GM21576 (cell line): ENCODE results near the gene UBE2H.
A peak's percentile ranks its signal among the peaks of the same experiment; 100 is the strongest.
"Not testable (repeated sequence)": the region's sequence is repeated elsewhere in the genome, so short reads cannot be mapped to it uniquely, and the experiment has no call there.

Experiments
- ATAC-seq: cut with Tn5 transposase; IDR thresholded peaks from one replicate; pipeline ENCODE4 v1.9.1; 2021; ENCODE audit warnings: mild to moderate bottlenecking, moderate library complexity; ENCODE audit not compliant: unreplicated experiment

The UBE2H gene

DNA sequence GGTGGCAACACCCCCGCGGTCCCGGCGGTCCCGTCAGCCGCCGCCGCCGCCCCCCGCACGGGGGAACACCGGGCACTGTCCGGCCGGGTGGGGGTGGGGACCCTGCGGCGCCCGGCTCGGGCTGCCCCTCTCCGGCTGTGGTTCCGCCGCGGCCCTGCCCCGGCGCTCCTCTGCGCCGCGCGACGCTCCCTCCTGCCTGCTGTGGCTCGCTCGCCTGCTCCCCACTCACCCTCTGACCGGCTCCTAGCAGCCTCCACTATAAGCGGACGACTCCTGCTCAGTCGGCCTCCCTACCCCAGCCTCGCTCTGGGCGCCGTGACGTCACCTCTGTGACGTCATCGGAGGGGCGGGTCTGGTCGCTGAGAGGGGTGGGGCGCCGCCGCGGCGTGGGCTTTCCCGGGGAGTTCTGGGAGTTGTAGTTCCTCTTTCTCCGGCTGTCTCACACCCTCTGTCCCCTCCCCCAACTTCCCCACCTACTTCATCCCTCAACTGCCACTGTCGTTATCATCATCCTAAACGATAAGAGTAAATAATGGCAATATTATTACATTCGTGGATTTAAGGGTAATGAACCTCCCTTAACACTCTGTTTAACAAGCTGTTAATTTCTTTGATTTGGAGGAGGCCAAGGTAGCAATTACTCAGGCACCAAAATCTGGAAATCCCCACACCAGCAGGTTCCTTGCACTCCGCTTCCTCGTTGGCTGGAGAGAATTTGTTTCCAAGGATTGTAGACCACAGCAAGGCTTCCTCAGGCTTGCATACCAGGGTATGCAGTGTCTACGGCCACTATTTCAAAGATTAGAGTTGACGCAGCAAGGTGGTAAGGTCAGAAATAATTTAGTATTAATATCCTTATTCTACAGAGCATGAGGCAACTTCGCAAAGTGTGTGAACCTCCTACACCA, at the start of gene UBE2H:
Gene UBE2H (minus strand): TSS at position 308 of the 908 bp plus-strand sequence. CDS start 405 bp downstream, outside the sequence.
- ATAC-seq, result peak; percentile 56

DNA sequence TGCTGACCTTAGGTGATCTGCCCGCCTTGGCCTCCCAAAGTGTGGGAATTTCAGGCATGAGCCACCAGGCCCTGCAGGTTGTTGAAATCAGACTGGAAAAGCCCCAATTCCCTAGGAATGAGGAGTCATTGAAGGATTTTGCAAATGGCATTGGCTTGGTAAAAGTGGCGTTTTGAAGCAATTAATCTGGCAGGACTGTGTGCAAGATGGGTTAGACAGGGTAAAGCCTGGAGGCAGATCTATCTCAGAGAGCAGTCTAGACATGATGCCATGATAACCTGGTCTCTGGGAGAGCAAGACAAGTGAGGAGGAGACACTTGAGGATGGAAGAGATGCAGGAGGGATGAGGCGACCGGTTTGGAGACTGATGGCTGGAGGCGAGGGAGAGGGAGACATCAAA, 45.7 kb upstream of the UBE2H start:
- ATAC-seq, result no peak

DNA sequence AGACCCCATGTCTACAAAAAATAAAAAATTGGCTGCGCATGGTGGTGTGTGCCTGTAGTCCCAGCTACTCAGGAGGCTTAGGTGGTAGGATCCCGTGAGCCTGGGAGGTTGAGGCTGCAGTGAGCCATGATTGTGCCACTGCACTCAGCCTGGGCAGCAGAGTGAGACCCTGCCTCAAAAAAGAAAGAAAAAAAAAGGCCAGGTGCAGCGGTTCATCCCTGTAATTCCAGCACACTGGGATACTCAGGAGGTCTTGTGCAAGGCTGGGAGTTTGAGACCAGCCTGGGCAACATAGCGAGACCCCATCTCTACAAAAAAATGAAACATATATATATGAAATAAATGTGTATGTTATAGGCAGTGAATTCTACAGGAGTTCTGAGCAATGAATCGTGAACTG, 44.5 kb upstream of the UBE2H start:
- no peak for ATAC-seq

DNA sequence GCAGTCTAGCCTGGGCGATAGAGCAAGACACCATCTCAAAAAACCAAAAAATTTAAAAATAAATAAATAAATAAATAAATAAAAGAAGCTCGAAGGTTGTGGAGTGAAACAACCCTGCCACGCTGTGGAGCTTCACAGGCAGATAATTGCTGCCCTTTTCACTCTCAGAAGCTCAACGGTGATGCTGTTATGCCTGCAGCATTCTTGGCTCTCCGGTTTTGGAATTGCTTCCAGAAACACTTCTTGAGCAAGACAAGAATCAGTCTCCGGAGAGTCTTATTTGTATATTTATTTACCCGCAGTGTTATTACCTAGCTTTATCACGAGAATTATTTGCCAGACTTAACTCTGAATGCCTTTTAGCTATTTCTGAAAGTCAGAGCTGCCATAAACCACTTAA, 40.5 kb upstream of the UBE2H start:
- ATAC-seq, result no peak

DNA sequence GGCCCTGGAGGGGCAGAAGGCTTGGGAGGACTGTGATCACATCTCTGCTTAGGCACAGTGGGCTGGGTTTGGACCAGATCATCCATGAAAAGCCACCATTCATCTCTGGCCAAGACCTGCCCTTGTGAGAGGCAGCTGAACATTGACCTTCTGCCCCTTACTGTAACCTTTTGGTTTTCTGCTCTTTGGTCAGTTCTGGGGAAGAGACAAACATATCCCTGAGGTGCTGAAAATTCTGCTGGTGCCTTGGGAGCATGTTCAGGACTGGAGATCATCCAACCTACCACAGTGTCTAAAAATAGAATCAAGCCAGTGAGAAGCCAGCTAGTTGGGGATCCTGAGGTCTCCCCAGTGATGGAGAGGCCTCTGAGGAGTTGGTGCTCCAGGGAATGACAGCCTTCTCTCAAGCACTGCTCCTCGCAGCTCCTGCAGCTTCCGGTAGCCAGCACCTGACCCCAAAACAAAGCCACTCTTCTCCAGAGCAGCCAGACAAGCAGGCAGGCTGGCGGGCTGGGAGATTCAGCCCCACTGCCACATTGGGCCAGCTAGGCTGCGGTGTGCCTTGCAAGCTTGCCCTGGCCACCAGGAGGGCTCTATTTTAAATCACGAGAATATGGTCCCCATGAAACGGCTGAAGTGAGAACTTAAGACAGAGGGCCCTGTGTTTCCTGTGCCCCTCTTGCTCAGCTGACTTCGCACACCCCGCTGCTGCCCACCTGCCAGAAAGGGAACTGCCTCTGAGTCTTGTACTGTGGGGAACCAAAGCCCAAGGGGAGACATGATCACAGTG, 37.8 kb upstream of the UBE2H start:
- no peak for ATAC-seq

DNA sequence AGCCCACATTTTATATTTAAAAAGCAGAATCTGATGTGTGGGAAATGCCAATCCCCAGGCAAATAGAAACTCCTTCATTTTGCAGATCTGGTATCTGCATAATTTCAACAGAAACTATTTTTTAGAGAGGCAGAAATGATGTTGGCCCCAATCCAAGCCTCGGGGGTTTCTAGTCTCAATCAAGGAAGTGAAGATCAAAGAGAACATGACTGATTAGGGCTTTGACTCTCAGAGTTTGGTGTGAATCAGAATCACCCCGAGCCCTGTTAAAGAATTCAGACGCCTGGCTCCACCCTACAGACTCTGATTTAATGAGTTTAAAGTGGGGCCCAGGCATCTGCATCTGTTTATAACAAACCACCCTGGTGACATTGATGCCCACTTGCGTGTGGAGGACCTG, 36.7 kb upstream of the UBE2H start:
- ATAC-seq, result no peak

DNA sequence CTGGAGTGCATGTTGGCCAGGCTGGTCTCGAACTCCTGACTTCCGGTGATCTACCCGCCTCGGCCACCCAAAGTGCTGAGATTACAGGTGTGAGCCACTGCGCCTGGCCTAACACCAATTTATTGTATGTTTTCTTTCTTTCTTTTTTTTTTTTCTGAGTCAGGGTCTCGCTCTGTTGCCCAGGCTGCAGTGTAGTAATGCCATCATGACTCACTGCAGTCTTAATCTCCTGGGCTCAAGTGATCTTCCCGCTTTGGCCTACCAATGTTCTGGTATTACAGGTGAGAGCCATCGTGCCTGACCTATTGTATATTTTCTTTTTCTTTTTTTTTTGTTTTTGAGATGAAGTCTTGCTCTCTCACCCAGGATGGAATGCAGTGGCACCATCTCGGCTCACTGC, 33.8 kb upstream of the UBE2H start:
- no peak for ATAC-seq

DNA sequence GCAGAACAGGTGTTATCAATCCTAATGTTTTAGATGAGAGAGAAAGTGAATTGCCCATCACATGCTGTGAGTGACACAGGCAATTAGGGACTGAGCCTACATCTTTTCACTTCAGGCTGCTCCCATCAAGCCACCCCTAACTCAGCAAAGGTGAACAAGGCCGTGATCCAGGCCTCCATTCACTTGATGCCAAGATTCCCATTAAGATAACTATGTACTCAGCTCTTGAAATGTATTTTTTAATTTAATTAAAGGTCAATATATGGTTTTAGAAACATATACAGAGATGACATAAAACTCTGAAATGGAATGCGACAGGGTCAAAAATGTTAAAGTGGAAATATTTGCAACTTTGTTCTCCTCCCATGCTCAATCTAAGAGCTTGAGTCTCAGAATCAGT, 27.9 kb upstream of the UBE2H start:
- ATAC-seq, result no peak

DNA sequence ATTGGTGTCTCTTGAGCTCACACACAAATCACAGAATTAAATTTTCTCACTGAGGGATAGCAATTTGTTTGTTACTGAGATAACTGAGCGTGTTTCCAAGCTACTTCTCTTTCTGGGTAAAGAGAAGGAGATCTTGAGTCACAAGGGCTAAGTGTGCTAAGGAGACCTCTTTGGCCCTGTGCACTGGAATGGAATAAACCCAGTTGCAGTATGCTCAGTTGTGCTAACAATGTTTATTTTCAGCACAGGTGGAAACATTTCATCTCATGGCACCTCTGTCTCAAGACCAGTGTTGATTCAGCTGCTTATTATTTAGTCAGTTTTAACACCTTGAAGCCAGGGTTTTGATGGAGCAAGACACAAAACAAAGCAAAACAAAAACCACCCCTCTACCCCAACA, 22.5 kb upstream of the UBE2H start:
- ATAC-seq, result no peak

DNA sequence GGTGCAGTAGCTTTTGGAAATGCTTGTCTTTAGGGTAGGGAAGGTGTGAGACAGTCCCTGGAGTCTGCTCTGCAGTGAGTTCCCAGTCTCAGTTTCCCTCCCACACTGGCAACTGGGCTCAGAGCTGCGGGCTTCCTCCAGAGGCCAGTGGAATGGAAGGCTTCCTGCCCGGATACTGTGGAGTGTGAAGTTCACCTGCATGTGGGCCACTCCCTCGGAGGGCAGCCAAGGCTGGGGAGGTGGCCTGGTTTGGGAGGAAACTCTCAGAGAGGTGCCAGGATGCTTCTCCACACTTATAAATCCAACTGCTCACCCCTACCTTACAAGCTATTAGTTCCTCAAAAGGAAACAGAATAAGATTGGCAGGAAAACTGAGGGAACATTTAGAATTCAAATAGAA, 18.1 kb upstream of the UBE2H start:
- no peak for ATAC-seq

DNA sequence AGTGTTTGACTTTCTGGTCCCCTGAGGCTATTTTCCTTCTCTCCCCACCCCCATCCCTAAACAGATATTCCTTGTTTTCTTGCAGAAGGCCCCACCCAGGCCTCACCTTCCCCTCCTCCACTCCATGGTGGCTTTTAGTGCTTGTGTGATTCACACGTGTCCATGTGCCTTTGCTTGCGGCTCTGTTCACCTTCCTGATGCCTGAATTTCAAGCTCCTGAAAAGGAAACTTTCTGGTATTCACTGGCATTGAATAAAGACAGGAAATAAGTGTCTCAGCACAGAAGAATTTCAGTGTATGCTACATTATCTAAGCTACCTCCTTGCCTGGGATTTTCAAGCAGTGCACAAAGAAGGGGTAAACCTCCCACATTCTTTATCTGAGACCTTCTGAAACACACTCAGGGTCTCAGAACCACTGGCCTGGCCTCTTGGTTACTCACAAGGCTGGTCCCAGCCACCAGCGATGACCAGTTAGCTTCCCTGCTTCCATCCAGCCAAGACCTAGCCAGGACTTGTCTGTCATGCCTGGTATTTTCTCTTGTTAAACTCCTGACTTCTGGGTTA, 17.2 kb upstream of the UBE2H start:
- ATAC-seq, result no peak

DNA sequence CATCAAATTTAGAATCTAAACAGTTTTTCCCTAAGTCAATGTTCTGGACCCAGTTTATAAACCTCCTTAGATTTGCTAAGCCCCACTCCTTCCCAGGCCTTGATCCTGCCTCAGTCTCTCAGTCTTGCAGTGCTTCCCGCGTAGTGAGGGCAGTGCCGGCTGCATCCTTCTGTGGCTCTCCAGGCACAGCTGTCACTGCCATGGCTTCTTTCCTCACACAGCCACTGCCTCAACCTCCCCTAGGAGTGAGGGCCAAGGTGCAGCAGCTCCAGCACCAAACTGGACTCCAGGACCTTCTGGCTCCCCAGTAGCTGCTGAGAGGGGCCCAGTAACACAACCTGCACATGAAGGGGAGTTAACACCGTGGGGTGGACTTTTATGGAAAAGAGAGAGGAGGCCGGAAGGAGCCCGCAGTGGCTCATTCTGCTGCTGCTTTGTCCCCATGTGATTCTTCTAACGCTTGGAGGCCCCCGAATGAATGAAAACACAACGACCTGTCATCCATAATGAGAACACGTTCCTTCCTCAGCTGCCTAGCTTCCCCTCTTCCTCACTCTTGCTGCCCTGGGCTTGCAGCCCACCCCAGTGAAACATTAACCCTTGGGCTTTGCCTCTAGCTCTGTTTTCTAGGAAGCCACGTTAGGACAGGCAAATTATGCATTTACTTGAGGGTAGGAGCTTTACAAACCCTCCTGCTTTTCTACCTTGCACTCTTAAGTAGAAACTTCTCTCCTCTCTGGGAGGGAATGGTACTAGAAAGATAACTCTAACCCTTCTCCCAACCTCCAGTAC, 16.0 kb upstream of the UBE2H start:
- ATAC-seq, result no peak

DNA sequence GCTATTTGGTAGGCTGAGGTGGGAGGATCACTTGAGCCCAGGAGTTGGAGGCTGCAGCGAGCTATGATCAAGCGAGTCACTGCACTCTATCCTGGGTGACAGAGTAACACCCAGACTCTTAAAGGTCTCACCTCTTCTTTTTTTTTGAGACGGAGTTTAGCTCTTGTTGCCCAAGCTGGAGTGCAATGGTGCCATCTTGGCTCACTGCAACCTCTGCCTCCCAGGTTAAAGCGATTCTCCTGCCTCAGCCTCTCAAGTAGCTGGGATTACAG, 7.4 kb upstream of the UBE2H start:
- ATAC-seq, result not testable (repeated sequence)

DNA sequence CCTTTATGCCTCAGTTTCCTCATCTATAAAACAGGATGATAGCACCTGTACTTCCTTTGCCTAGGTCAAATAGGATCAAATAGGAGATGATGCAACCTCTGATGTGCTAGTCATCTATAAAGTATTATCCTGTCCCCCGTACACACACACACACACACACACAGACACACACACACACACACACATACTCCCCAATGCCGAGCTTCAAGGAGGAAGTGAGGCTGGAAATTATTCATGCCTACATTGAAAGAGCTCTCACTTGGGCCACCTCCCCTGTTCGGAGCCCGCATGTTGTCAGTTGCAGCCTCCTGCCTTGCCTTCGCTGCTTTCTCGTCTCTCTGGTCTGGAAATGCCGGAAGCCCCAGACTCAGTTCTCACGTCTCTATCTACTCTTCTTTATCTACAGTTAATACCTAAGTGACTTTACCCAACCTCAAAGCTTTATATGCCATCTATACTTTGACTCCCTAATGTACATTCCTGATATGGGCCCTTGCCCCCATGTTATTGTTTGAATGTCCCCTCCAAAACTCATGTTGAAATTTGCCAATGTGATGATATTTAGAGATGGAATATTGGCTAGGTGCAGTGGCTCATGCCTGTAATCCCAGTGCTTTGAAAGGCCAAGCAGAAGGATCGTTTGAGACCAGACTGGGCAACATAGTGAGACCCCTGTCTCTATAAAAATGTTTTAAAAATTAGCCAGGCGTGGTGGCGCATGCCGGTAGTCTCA, 6.9 kb upstream of the UBE2H start:
- ATAC-seq, result no peak

DNA sequence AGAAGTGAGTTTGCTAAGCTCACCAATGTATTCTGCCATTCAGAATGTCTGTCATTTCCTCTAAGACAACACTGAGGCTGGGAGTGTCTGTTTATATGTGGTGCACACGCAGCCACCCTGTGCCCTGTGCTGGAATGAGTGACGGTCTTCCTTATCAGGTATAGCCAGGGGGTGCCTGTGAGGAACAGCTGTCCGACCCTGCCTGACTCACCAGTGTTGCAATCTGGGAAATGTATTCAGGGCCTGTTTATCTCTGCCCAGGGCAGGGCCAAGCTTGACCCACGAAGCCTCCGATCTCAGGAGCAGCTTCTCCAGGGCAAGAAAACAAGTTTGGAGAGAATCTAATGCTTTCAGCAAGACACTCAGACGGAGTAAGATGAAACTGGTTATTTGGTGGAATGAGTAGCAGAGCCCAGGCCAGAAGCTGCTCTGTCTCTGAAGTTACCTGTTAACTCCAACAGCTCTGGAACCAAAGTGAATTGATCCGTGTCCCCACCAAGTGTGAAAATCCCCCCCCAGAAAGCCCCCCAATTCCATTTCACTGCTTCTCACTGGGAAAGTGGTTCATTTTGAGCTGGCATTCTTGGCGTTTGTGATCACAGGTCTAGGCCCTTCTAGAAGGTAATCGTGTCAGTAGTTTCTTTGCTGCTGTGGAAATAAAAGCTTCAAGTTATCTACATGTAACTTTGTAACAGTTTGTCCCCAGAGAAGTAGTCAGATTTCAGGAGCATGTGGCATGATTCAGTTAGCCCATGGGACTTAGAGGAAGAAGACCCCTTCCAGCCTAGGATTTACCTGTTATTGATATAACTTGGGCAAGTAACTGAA, 6.1 kb upstream of the UBE2H start:
- no peak for ATAC-seq

DNA sequence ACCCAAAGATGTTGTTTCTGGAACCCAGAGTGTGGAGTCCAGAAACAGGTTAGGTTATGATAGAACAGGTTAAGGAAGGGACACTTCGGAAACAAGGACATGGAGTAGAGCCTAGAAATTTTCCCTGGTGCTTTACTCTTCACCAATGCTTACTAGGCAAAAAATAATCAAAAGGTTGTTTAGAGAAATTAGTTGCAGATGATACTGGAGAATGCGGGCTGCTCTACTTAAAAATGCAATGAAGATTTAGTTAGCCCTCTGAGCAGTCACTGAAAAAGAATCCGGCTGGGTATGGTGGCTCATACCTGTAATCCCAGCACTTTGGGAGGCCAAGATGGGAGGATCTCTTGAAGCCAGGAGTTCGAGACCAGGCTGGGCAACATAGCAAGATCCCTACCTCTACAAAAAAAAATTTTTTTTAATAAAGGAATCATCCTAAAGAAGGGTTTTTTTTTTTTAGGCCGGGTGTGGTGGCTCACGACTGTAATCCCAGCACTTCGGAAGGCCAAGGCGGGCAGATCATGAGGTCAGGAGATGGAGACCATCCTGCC, 3.3 kb upstream of the UBE2H start:
- ATAC-seq, result no peak

DNA sequence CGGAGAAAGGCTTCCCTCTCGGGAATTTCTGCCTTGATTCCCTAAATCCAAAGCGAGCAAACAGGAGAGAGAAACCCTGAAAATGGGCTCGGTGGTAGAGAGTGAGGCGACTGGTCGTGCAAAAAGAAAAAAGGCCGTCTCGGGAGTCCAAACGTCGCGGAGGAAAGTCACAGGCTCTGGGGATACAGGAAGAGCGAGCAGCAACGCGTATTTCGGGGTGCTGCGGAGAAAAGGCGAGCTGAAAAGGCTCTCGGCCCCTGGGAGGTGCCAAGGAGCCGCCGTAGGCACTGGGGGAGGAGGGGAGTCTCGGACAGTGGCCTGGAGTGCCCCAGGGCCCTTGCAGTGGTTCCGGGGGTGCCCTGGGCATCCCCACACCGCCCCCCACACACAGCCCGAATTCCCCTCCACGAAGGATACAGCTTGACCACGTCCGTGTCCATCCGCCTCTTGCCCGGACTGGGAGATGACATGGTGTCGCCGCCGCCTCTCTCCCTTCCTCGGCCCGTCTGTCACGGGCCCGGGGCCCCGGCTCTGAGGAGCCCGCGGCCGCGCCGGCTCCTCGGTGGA, 591 bp downstream of the UBE2H start:
- ATAC-seq, result peak; percentile 19

DNA sequence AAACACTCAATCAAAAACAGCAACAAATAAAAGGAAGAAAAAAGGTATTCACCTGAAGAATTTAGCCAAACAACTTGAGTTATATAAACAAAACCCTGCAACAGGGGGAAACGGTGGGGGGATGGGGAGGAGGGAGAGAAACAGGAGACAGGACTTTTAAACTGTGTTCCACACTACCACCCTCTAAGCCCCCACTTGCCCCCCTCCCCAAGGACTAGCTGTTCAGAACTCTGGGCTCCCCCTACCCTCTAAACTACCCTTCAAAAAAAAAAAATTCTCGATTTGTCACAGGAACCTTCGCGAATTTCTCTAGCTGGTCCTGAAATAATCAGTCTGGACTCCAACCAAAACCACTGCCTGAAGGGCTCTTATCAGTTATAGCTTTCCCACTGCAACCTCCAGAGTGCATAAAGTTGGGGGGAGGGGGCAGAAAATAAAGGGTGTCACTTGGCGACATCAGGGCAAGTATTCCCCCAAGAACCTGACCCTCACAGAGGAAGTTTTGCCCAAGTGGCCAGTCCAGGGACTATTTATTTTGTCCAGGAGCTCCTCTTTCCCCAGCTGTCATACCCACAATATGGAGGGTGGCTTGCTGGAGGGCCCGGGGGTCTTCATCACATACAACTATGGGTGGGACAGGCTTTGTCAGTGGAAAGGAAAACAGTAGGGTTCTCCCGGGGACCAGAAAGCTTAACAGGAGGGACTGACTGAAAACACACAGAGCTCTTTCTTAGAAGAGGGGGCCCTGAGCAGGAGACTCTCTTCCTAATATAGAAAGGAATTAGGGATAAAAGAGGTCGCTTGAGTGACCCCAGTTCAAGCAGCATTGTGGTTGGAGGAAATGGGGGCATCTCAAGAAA, 1.3 kb downstream of the UBE2H start:
- no peak for ATAC-seq
